Mucosa of gallbladder (tissue), 1 donor: ENCODE data around the gene ZBED2. TPM values are rescaled to one million over a fixed set of nuclear protein-coding genes. Genes with fewer than 3 reads are reported as not detected.
"Not testable (repeated sequence)": the region's sequence is repeated elsewhere in the genome, so short reads cannot be mapped to it uniquely, and the experiment has no call there.

Source experiments
- DNase-seq: peaks from one replicate; pipeline ENCODE4 v3.0.0-alpha.2; 2020; ENCODE audit warnings: low spot score
- total RNA-seq: library from RNA; stranded (reverse); gene quantifications from one replicate; pipeline ENCODE4 v1.2.1, GENCODE V29; 2021
- donor health status: DM: no; HTN: no; CAD: no.

The ZBED2 gene
- total RNA-seq, 1 donor from 2014 or later, result 5.6 TPM

DNA sequence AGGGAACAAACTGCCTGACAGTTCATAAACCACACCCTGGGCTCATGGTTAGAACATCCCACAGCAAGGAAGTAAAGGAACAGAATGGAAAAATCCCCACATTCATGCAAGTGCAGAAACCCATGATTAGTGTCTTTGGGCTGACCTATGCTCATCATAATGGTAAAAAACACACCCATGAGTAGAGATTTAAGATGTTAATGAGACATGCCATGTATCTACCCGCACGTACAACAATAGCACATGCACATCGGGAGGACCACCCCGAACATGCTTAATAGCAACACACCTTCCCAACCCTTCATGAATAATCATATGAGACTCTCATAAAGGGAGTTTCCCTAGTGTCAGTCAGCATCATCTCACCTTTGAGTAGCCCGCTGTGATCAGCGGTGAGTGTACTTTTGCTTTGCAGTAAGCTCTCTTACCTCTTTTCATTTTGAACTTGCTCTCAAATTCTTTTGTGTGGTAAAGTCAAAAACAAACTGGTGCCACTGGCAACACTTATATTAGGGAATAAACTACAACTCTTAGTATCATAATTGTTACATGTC, 23.2 kb downstream of the ZBED2 start:
- DNase-seq, result no peak

DNA sequence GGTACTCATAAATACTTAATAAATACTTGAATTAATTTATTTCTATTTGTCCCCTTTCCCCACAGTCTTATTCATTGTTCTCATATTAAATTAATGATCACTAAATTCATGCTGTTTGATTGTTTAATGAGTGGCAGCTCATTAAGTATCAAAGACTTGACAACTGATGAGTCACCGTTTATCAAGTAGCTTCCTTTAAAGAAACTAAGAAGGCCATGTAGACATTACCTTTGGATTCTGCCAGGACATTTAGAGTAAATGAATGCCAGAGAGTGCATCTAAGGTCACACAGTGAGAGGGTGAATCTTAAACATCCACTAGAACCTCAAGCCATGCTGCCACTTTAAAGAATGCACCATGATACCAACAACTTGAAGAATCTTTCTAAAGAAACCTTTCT, 23.9 kb downstream of the ZBED2 start:
- no peak for DNase-seq

DNA sequence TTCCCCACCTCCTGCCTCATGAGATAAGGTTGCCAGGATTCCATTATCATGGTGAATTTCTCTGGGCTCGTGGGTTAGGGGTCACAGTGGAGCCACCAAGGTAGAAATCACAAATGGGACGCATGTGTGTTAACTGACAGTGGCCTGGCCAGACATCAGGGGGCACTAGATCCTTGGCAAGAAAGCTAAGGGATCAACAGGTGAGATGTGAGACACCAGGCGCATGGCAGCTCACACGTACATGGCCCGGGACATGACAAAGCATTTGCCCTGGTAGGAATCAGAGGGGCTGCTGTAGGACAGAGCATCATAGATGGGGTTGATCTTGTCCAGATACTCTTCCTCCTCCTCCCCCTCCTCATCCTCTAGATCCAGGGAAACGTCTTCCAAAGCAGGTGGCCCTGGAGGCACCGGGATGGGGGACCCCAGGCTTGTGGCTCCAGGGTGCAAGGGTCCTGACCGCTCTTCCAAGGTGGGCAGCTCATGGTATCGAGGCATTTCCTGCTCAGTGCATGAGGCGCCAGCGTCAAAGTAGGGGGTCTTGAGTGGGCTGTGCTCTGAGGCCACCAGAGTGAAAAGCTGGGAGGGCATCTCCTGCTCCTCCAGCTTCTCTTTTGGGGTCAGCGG, 24.6 kb downstream of the ZBED2 start:
- no peak for DNase-seq

DNA sequence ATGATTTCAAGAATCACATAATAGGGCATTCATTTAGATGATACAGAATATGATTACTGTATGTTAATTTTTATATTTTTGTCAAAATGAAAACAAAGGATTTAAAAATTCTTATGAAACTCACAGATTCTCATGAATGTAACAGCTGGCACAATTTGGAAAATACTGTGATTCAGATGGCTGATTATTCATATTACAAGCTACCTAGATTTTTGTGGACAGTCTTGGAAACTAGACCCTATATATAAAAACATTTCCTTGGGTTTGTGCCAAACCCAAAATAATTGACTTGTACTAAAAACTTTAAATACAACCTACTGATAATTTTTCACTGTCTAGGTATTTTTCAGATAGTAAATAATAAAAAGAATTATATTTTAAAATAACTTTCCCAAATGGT, 26.2 kb downstream of the ZBED2 start:
- DNase-seq, result no peak

DNA sequence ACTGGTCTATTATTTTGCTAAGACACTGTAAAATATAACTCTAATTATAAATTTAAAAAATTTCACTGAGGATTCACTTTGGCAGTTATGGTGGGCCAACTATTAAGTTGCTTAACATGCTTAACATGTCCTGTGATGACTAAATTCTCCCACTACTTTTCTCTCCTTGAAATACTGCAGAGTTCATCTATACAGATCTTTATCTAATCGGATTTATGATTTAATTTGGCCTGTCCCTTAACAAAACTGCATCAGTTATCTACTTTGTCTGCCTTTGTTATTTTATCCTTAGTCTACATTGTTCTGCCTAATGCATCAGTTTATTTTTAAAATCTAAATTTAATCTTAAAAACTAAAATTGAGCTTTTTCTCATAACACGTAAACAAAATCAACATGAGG, 26.8 kb downstream of the ZBED2 start:
- DNase-seq, result no peak

DNA sequence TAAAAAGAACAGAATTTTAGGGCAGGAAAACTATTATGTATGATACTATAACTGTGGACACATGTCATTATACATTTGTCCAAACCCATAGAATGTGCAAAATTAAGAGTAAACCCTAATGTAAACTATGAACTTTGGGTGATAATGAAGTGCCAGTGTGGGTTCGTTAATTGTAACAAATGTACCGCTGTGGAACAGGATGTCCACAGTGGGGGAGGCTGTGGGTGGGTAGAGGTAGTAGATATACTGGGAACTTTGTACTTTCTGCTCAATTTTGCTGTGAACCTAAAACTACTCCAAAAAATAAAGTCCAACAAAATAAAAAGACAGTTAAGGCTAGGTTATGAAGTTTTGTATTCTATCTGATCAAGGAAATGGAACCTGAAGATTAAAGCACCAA, 28.3 kb downstream of the ZBED2 start:
- no peak for DNase-seq

DNA sequence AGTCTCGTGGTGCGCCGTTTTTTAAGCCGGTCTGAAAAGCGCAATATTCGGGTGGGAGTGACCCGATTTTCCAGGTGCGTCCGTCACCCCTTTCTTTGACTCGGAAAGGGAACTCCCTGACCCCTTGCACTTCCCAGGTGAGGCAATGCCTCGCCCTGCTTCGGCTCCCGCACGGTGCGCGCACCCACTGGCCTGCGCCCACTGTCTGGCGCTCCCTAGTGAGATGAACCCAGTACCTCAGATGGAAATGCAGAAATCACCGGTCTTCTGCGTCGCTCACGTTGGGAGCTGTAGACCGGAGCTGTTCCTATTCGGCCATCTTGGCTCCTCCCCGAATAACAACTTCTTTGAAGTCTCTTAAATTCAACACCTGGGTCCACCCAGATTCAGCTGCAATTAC, 33.2 kb downstream of the ZBED2 start:
- DNase-seq, result not testable (repeated sequence)

DNA sequence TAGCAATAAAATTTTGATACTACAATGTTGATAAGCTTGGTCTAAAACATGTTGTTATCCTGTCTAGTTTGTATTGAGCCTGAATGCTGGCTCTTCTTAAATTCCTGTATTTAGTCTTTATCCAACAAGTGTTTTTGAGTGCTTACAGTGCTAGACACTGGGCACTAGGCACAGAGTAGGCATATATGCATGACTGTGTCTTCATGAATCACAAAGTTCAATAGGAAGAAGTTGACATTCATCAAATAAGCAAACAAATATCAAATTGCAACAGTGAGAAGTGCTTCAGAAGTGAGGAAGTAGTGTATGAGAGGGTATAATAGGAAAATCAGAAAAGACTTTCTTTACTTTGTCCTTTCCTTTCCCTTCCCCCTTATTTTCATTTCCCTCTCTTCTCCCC, 46.4 kb downstream of the ZBED2 start:
- DNase-seq, result no peak

DNA sequence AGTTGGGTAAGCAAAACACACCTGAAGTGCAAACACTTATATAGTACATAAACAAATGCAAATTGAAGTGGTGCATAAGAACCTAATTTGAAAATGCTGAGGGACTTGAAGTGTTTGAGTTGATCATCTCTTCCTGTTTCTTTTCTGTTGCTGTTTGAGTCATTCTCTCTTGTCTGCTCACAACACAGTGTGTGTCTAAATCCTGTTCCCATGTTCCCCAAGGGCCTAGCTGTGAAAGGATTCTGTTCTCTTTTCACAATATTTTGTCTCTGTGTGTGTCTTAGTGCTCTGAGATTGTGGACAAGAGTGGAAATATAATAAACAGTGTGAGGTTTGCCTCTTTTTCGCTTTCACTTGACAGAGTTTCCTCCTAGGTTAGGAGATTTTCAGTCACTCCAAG, 47.1 kb downstream of the ZBED2 start:
- no peak for DNase-seq

DNA sequence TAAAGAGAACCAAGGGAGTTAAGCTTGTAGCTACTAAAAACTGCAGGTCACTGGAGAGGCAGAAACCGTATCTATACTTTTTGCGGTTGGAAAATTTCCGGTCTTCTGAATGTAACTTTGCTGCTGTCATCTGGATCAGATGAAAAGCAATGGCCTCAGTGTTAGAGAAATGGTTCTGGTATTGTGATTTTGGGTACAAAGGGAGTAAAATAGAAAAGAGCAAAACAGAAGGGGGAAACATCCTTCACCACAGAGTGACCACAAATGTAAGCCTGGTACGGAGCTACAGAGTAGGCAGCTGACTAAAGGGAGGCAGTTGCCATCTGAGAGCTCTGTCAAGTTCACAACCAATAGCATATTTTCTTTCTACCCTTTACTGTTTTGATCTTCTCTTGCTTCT, 47.5 kb downstream of the ZBED2 start:
- no peak for DNase-seq

DNA sequence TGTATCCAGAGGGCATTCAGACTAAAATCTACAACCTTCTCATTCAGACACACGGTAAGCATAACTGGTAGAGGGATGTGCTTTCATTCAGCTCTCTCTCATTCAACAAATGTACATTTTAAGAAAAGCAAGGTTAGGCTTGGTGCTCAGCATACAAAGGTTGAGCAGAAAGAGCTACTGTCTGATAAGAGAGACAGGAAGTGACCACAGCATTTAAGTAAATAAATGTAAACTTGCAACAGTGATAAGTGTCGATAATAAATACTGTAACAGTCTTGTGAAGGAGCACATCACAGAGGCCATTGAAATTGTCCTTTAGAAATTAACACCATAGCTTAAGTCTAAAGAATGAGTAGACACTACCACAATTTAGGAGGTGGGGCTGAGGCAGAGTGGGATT, 49.8 kb downstream of the ZBED2 start:
- DNase-seq, result no peak

Other genes starting within 250 kb of the ZBED2 start
- 7.5 TPM for gene CD96, start 53.1 kb downstream of the ZBED2 start, total RNA-seq
- gene PLCXD2, start 79.3 kb upstream of the ZBED2 start, total RNA-seq, result 7.2 TPM